HK-2 (cell line): Measurements from ENCODE around the gene MUC20.
"Not testable (repeated sequence)": the region's sequence is repeated elsewhere in the genome, so short reads cannot be mapped to it uniquely, and the experiment has no call there.

Source experiments
- DNase-seq: peaks from one replicate; pipeline ENCODE4 v3.0.0-alpha.2; 2018; ENCODE audit not compliant: unreplicated experiment

Gene MUC20

DNA sequence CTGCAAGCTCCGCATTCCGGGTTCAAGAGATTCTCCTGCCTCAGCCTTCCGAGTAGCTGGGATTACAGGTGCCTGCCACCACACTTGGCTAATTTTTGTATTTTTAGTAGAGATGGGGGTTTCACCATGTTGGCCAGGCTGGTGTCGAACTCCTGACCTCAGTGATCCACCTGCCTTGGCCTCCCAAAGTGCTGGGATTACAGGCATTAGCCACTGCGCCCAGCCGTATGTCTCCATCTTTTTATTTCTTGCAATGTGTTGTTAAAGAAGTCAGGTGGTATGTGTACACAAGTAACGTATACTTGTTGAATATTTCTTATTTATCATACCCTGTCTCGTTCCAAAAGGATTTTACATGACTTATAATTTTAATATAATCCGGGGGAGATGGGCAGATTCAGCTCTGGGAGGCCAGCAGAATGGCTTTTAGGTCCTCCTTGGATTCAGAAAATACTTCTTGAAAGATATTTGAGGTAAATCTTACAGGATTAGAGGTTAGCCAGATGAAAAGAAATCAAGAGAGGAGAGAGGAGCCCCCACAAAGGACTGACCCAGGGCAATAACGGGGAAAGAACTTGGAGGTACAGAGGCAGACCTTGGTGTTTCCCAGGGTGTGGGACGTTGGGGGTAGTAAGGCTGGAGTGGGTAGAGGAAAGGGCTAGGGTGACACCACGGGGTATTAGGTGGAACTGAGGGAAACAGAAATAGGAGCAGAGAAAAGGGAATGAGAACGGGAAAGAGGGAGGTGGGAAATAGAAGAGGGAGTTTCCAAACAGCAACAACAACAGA lies 27.2 kb upstream of the MUC20 start:
- DNase-seq, result no peak

DNA sequence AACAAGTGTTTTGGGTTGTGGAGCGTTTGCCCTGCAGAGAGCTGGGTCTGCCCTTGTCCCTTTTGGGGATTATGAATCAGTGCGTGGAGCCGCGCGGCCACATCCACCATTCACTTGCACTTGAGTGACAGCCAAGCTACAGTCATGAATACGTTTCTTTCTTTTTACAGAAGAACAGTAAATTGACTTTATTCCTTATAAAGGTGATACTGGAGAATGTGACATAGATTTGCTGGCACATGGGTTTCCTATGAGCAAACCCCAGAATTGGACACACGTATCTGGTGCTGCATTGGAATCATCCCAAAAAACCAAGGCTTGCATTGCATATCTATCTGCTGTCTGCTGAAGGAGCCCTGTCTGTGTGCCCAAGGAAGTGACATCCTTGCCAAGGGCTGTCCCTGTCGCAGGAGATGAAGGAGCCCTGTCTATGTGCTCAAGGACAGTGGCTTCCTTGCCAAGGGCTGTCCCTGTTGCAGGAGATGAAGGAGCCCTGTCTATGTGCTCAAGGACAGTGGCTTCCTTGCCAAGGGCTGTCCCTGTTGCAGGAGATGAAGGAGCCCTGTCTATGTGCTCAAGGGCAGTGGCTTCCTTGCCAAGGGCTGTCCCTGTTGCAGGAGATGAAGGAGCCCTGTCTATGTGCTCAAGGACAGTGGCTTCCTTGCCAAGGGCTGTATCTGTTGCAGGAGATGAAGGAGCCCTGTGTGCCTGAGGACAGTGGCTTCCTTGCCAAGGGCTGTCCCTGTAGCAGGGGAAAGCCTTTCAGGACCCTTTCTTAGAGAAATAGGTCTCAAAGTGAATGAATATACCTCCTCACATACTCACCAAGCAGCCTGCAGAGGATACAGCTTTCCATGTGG lies 26.3 kb upstream of the MUC20 start:
- not testable (repeated sequence) for DNase-seq

DNA sequence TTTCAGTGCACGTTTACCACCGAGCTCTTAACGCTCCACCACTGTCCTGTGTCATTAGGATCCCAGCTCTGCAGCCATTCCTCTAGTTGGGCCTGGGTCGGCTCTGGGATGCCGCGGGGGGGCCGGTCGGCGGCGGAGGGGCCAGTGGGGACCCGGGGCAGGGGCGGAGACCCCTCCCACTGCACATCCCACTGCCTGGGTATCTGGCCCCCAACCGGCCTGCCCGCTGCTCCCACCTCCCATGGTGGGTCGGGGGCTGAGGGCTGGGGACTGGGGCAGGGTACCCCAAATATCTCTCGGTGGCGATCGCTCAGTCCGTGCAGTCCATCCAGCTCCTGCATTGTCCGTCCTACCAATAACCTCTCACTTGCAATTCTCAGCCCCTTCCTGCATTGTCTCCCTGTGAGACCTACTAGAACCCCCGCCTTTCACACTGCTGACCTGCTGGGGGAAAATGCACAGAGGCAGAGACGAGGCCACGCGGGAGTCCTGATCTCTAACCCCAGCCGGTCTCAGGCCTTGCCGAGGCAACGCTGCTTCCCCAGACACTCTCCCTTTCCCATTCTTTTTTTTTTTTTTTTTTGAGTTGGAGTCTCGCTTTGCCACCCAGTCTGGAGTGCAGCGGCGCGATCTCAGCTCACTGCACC lies 24.0 kb upstream of the MUC20 start:
- no peak for DNase-seq

DNA sequence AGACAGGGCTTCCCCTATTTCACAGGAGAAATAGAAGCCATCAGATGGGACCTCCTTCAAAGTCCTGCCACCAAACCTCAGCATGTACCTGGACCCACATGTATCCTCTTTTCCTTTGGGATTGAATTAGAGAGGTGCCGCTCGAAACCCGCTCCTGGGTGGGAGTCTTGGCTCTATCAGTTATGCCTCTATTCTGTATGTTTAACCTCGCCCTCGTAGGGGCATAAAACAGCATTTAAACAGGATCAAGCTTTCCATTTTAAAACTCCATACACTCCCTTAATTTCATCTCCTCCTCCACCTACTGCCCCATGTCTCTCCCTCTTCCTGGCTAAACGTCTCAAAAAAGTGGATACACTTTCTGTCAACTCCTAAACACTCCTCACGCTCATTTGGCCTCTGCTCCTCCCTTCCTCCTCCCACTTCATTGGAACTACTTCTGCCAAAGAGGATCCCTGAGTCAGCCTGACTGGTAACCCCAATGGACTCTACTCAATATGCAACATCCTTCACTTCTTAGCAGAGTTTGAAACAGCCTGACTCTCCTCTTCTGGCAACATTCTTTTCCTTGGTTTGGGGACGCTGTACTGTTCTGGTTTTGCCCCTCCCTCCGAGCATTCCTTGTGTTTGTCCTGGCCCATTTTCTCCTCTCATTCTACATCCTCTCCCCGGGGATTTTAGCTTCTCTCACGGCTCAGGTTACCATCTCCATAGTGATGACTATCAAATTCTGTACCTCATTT lies 23.0 kb upstream of the MUC20 start:
- no peak for DNase-seq

DNA sequence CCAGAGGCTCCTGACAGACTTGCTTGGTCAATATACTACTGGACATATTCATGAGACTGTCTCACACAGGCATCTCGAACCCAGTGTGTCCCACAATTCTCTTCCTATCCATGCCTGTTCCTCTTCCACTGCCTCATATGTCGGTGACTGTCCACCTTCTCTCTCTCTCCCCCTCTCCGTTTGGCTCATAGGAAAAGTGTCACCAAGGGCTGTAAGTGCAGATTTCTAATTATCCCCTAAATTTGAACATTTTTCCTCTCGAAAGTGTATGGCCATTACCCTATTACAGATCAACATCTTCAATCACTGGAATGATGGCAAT lies 22.5 kb upstream of the MUC20 start:
- no peak for DNase-seq

DNA sequence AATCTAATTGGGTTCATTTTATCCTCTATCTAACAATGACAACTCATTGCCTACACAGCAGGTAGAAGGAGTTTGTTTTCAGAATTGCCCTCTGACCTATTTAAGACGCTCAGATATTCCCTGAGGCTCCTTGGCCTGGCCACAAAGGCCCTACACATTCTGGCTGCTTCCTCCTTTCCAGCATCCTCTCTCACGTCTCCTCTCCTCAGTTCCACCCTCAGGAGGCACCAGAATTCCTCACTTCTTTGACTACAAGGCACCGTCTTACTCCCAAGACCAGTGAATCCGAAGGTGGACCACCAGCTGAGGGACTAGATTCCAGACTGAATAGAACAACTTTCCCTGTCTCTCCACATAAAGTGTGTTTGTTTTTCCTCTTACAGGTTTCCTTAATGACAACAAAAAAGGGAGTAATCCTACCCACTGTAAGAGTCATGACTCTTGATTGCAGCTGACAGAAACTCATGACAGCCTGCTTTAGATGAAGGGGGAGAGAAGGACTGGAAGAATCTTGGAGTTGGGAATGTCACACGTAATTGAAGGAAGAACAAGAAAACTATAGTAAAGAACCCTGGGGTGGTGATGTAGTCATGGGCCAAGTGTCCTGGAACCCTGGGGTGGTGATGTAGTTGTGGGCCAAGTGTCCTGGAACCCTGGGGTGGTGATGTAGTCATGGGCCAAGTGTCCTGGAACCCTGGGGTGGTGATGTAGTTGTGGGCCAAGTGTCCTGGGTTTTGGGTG lies 22.0 kb upstream of the MUC20 start:
- DNase-seq, result no peak

DNA sequence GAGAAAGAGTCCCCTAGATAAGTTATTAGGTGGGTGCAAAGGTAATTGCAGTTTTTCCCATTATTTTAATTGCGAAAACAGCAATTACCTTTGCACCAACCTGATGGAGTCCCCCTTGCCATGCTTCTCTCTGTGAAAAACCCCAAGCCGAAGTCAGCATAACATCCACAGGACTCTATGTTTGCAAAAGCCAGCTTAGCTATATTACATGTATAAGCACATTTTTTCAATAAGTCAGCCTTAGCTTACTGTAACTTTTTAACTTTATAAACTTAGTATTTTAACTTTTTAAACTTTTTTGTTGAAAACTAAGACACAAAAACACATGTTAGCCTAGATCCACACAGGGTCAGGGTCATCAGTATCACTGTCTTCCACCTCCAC lies 21.4 kb upstream of the MUC20 start:
- no peak for DNase-seq

DNA sequence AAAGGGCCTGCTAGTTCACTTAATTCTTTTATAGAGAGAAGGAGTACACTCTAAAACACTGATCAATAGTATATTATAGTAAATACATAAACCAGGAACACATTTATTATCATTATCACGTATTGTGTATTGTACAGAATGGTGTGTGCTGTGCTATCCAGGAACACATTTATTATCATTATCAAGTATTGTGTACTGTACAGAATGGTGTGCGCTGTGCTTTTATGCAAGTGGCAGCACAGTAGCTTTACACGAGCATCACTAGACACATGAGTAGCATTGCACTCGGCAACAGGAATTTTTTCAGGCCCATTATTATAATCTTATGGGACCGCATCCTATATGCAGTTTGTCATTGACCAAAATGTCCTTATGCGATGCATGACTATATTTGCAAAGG lies 20.9 kb upstream of the MUC20 start:
- DNase-seq, result no peak

DNA sequence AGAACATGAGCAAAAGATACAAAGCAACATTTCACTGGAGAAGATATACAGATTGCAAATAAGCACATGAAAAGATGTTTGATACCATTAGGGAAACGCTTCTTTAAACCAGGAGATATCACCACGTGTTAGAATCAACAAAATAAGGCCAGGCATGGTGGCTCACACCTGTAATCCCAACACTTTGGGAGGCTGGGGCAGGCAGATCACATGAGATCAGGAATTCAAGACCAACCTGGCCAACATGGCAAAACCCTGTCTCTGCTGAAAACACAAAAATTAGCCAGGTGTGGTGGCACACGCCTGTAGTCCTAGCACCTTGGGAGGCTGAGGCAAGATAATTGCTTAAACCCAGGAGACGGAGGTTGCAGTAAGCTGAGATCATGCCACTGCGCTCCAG lies 20.5 kb upstream of the MUC20 start:
- no peak for DNase-seq

DNA sequence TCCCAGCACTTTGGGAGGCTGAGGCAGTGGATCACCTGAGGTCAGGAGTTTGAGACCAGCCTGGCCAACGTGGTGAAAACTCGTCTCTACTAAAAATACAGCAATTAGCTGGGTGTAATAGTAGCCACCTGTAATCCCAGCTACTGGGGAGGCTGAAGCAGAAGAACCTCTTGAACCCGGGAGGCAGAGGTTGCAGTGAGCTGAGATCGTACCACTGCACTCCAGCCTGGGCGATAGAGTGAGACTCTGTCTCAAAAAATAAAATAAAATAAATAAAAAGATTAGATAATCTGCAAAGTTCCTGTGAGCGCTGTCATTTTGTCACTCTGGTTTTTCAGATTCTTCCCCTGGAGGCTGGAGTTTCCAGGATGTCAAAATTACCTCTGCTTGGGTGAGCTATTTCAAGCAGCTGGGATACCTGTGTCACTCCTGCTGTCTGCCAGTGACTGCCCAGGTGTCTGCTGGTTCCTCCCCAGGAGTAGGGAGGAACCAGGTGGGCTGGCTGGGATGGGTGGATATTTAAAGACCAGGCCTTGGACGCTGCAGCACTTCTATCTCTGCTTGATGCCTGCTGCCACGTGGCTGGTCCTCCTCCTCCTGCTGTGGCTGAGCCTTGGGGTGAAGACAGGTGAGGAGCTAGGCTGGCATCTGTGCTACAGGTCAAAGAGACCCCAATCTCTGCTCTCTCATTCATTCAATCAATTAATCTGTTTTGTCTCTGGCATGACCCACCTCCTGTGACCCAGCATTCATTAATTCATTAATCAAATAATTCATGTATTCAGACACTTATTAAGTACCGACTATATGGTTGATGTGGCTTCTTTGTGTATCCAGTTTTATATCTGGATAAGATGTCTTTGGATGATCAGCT lies 19.5 kb upstream of the MUC20 start:
- DNase-seq, result no peak

DNA sequence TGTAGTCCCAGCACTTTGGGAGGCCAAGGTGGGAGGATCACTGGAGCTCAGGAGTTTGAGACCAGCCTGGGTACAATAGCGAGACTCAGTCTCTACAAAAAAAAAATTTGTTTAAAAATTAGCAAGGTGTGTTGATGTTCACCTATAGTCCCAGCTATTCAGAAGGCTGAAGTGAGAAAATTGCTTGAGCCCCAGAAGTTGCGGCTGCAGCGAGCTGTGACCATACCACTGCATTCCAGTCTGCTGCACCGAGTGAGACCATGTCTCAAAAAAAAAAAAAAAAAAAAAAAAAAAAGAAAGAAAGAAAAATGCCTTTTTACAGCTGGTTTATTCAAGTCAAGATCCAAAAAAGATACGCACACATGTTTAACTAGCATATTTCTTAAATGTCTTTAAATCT lies 17.0 kb upstream of the MUC20 start:
- DNase-seq, result no peak

DNA sequence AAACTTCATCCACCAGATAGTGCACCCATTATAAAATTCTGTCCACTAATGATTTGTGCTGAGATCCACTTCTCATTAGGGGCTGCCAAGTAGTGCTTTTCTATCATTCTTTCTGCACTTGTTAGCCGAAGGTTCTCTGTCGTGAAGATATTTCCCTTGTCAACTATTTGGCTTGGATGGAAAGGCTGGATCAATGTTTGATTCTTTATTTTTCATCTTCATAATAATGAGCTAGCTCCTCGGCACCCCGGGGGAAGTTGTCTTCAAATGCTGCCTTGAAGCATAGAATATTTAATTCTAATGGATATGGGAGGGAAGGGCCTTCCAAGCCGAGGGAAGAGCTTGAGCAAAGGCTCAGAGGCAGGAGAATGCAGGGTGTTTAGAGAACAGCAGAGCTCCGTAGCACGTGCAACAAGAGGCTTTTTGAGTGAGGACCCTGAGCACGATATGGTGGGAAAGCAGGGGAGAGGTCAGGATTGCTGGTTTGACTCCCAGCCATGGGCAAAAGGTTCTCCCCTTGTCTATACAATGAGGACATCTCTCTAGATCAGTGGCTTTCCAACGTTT lies 16.3 kb upstream of the MUC20 start:
- DNase-seq, result no peak

DNA sequence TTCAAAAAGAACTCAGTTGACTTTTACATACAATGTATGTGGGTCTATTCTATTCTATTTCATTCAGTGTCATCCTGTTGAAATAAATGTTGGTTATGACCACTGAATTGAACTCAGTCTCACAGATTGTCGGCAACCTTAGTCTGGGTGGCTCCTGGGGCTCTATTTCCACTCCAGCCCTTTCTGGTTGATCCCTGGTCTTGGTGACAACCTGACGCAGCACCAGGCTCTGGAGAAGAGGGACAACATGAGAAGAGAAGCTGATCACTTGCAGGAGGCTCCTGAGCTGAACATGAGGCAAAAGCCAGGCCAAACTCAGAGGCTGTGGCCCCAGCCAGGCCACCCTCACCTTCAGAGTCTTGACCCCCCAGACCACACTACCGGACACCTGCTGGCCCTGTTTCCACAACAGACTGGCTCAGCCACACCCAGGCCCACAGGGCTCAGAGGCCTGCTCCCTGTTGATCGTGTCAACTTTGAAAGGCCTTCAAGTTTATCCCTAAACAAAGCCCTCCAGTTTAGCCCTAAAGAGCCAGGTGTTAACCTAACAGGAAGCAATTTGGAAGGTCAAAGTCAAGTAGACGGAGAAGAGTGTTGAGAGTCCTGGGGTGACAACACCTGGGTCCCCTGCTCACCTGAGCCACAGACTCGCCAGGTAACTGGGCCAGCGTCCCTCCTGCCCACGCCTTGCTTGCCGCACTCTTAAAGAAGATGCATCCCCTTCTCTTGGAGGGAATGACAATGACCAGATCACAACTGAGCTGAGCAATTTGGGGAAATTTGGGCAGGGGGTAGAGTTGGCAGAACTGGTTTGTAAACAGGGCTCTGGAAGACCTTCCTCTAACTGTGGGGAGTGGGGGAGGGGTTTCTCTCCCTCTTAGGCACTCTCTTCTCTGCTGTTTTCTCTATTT lies 15.4 kb upstream of the MUC20 start:
- DNase-seq, result no peak

DNA sequence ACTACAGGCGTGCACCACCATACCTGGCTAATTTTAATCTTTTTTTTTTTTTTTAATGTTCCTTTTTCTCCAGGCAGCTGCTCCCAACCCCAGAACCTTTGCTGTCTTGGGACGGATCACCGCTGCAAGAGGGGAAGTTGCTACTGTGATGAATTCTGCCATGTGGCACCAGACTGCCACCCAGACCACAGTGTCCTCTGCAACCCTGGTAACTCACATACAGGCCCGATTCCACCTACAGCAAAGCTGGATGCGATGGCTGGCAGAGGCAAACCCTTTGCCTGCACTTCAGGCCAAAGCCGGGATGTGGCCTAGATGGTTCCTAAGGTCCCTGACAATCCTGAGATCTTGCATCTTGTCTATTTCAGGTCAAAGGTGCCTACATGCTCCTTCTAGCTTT lies 12.7 kb upstream of the MUC20 start:
- no peak for DNase-seq

DNA sequence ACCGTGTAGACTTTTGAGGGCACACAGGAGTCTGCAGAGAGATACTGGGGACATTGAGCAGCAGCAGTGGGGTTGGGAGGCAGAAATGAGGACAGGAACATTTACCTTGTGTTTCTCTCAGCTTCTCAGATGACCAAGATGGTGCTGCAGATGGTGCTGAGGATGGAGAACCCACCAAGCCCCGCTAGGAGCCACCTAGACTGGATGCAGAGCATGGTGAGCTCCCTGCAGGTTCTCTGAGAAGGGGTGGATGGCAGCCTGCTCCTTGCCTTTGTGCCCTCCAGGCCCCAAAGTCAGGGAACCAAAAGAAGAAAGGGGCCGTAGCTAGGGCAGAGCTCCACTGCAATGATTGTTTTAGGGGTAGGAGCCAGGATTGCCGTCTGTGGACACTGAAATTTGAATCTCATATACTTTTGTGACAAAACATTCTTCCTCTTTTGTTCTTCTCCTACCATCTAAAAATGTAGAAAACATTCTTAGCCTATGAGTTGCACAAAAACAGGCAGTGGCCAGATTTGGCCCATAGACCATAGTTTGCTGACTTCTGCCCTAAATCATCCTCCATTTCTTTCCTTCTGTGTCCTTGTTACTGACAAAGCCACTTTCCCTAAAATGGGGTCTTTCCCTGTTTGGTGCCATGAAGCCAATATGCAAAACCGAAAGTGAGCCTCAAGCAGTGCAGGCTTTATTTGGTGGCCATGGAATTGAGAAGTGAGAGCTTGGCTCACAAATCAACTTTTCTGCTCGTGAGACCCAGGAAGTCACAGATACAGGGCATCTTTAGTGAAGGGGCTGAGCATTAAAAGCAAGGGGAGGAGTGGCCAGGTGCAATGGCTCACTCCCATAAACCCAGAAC lies 11.9 kb upstream of the MUC20 start:
- no peak for DNase-seq

DNA sequence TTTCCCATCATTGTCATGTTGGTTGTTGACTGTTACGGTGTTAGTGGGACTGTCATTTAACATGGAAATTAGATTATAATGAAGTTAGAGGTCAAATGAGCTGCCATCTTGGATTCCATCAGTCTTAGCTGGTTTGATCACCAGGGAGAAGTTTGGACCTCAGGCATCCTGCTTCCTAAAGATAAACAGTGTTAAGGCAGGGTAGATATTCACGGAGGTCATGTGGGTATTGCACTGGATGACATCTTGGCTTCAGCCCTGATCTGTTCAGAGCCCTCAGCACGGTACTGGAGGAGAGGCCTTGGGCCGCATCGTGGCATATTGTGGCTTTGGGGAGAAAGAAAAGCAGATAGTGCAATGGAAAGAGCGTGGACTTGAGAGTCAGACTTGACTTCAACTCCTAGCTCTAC lies 11.1 kb upstream of the MUC20 start:
- no peak for DNase-seq

DNA sequence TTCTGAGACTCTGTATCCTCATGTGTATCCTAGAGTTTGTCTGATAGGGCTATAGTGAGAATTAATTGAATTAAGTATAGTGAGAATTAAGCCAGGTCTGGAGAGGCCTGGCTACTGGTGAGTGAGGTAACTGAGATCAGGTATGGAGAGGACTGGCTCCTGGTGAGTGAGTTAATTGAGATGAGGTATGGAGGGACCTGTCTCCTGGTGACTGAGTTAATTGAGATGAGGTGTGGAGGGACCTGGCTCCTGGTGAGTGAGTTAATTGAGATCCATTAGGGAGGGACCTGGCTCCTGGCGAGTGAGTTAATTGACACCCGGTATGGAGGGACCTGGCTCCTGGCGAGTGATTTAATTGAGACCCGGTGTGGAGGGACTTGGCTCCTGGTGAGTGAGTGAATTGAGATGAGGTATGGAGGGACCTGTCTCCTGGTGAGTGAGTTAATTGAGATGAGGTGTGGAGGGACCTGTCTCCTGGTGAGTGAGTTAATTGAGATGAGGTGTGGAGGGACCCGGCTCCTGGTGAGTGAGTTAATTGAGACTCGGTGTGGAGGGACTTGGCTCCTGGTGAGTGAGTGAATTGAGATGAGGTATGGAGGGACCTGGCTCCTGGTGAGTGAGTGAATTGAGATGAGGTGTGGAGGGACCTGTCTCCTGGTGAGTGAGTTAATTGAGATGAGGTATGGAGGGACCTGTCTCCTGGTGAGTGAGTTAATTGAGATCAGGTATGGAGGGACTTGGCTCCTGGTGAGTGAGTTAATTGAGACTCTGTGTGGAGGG lies 10.5 kb upstream of the MUC20 start:
- DNase-seq, result not testable (repeated sequence)
